ENCODE results near the gene DHX36.

The DHX36 gene

DNA sequence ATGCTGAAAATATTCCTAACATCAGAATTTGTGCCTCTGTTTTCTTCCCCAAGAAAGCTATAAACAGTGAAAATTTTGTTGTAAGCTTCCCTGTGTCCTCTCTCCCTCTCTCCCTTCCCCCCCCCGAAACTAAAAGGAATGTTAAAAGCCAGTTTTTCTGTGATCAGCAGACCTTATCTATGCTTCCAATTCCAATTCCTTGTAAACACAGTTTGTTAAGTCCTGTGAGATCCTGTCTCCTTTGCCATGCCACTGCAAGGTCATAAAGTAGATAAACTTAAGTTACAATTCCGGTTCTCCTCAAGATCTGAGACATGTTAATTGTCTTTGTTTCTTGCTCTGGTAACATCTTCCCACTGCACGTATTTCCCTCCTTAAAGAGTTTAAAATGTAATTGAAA is 42.9 kb upstream of the DHX36 start:
- ChIA-PET CTCF (no interaction called here), POLR2A (interaction anchor here (0.6 kb wide), 1 partner anchor 66 kb away, joined by 3 read pairs; no protein-coding TSS in a partner anchor)
- Histone ChIP-seq H3K9me3 (ENCODE audit: control insufficient read depth, insufficient read depth, low read depth, low read length) (no peaks in the 10 kb centered on the region), H3K36me3 (ENCODE audit: control insufficient read depth in 2 of 2, insufficient read depth in 1 of 2, low read length in 2 of 2) (no peaks in the 10 kb centered on the region), H3K4me1 (ENCODE audit: control insufficient read depth, insufficient read depth, low read length) (no peaks in the 10 kb centered on the region), H3K4me3 (ENCODE audit: low read depth, low read length) (no peak overlapping the region), H3K27ac (ENCODE audit: extremely low read depth, low read depth, low read length) (no peak overlapping the region)
- TF ChIP-seq ZNF366 (tag by site-specific recombination; conservative IDR thresholded peaks at IDR 0.05) (no peak), ZNF610 (tag by site-specific recombination; IDR thresholded peaks at IDR 0.05; ENCODE audit: borderline replicate concordance) (no peak), HOXD13 (CRISPR knock-in tag; IDR thresholded peaks at IDR 0.05; ENCODE audit: borderline replicate concordance) (no peak), ZNF658 (tag by site-specific recombination; IDR thresholded peaks at IDR 0.05) (no peak), MZF1 (tag by site-specific recombination; IDR thresholded peaks at IDR 0.05; ENCODE audit: borderline replicate concordance) (no peak), ZNF223 (tag by site-specific recombination; IDR thresholded peaks at IDR 0.05) (no peak), ZNF391 (tag by site-specific recombination; IDR thresholded peaks at IDR 0.05; ENCODE audit: borderline replicate concordance, low read depth) (no peak), ZNF394 (tag by site-specific recombination; IDR thresholded peaks at IDR 0.05; ENCODE audit: borderline replicate concordance) (no peak), KLF10 (tag by site-specific recombination; IDR thresholded peaks at IDR 0.05) (no peak), SCRT2 (tag by site-specific recombination; IDR thresholded peaks at IDR 0.05) (no peak), HOXC10 (CRISPR knock-in tag; IDR thresholded peaks at IDR 0.05) (no peak)
- TF ChIP-seq, protein P1, sequence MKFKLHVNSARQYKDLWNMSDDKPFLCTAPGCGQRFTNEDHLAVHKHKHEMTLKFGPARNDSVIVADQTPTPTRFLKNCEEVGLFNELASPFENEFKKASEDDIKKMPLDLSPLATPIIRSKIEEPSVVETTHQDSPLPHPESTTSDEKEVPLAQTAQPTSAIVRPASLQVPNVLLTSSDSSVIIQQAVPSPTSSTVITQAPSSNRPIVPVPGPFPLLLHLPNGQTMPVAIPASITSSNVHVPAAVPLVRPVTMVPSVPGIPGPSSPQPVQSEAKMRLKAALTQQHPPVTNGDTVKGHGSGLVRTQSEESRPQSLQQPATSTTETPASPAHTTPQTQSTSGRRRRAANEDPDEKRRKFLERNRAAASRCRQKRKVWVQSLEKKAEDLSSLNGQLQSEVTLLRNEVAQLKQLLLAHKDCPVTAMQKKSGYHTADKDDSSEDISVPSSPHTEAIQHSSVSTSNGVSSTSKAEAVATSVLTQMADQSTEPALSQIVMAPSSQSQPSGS (tag by site-specific recombination; IDR thresholded peaks at IDR 0.05; ENCODE audit: low read depth): no peak

DNA sequence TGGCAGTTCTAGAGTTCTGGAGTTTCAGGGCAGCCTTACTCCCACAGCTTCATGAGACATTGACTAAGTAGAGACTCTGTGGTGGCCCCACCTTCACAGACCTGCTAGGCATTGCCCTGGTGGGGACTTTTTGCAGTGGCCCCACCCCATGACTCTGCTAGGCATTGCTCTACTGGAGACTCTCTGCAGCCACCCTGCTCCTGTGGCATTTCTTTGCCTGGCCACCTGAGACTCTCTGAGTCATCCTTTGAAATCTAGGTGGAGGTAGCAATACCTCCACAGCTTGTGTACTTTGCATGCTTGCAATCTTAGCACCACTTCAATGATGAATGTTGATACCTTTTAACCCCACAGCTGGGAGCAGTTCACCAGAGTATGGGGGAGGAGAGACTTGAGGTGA is 40.6 kb upstream of the DHX36 start:
- H3K27ac ChIP-seq (ENCODE audit: extremely low read depth, low read depth, low read length): no peak overlapping the region
- no peaks in the 10 kb centered on the region for H3K9me3 ChIP-seq (ENCODE audit: control insufficient read depth, insufficient read depth, low read depth, low read length)
- ChIA-PET CTCF (no interaction called here), POLR2A (no interaction called here)
- H3K36me3 ChIP-seq (ENCODE audit: control insufficient read depth in 2 of 2, insufficient read depth in 1 of 2, low read length in 2 of 2): no peaks in the 10 kb centered on the region
- TF ChIP-seq SCRT2 (tag by site-specific recombination; IDR thresholded peaks at IDR 0.05): no peak
- TF ChIP-seq KLF8 (tag by site-specific recombination; IDR thresholded peaks at IDR 0.05): no peak
- TF ChIP-seq GLI2 (tag by site-specific recombination; IDR thresholded peaks at IDR 0.05; ENCODE audit: borderline replicate concordance, low read depth): no peak
- no peak for TF ChIP-seq ZNF596 (tag by site-specific recombination; IDR thresholded peaks at IDR 0.05)
- TF ChIP-seq, protein P2, sequence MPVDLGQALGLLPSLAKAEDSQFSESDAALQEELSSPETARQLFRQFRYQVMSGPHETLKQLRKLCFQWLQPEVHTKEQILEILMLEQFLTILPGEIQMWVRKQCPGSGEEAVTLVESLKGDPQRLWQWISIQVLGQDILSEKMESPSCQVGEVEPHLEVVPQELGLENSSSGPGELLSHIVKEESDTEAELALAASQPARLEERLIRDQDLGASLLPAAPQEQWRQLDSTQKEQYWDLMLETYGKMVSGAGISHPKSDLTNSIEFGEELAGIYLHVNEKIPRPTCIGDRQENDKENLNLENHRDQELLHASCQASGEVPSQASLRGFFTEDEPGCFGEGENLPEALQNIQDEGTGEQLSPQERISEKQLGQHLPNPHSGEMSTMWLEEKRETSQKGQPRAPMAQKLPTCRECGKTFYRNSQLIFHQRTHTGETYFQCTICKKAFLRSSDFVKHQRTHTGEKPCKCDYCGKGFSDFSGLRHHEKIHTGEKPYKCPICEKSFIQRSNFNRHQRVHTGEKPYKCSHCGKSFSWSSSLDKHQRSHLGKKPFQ (tag by site-specific recombination; IDR thresholded peaks at IDR 0.05): no peak
- TF ChIP-seq, protein P3, sequence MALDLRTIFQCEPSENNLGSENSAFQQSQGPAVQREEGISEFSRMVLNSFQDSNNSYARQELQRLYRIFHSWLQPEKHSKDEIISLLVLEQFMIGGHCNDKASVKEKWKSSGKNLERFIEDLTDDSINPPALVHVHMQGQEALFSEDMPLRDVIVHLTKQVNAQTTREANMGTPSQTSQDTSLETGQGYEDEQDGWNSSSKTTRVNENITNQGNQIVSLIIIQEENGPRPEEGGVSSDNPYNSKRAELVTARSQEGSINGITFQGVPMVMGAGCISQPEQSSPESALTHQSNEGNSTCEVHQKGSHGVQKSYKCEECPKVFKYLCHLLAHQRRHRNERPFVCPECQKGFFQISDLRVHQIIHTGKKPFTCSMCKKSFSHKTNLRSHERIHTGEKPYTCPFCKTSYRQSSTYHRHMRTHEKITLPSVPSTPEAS (tag by site-specific recombination; IDR thresholded peaks at IDR 0.05): no peak
- TF ChIP-seq ZNF19 (tag by site-specific recombination; IDR thresholded peaks at IDR 0.05; ENCODE audit: low read depth): no peak
- TF ChIP-seq ZNF777 (tag by site-specific recombination; IDR thresholded peaks at IDR 0.05; ENCODE audit: borderline replicate concordance): no peak
- TF ChIP-seq ZNF146 (tag by site-specific recombination; IDR thresholded peaks at IDR 0.05): no peak
- TF ChIP-seq ZNF837 (tag by site-specific recombination; IDR thresholded peaks at IDR 0.05): no peak
- TF ChIP-seq MEIS1 (CRISPR knock-in tag; IDR thresholded peaks at IDR 0.05; ENCODE audit: borderline replicate concordance): no peak
- no peak for TF ChIP-seq ZNF707 (tag by site-specific recombination; IDR thresholded peaks at IDR 0.05)
- TF ChIP-seq ZNF423 (tag by site-specific recombination; IDR thresholded peaks at IDR 0.05): no peak
- TF ChIP-seq ZNF266 (tag by site-specific recombination; IDR thresholded peaks at IDR 0.05; ENCODE audit: low read depth): no peak
- TF ChIP-seq, protein P4, sequence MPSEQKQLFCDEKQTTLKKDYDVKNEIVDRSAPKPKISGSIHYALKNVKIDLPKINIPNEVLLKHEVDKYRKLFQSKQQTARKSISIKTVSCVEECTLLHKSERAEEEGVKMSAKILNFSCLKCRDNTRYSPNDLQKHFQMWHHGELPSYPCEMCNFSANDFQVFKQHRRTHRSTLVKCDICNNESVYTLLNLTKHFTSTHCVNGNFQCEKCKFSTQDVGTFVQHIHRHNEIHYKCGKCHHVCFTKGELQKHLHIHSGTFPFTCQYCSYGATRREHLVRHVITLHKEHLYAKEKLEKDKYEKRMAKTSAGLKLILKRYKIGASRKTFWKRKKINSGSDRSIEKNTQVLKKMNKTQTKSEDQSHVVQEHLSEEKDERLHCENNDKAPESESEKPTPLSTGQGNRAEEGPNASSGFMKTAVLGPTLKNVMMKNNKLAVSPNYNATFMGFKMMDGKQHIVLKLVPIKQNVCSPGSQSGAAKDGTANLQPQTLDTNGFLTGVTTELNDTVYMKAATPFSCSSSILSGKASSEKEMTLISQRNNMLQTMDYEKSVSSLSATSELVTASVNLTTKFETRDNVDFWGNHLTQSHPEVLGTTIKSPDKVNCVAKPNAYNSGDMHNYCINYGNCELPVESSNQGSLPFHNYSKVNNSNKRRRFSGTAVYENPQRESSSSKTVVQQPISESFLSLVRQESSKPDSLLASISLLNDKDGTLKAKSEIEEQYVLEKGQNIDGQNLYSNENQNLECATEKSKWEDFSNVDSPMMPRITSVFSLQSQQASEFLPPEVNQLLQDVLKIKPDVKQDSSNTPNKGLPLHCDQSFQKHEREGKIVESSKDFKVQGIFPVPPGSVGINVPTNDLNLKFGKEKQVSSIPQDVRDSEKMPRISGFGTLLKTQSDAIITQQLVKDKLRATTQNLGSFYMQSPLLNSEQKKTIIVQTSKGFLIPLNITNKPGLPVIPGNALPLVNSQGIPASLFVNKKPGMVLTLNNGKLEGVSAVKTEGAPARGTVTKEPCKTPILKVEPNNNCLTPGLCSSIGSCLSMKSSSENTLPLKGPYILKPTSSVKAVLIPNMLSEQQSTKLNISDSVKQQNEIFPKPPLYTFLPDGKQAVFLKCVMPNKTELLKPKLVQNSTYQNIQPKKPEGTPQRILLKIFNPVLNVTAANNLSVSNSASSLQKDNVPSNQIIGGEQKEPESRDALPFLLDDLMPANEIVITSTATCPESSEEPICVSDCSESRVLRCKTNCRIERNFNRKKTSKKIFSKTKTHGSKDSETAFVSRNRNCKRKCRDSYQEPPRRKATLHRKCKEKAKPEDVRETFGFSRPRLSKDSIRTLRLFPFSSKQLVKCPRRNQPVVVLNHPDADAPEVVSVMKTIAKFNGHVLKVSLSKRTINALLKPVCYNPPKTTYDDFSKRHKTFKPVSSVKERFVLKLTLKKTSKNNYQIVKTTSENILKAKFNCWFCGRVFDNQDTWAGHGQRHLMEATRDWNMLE (tag by site-specific recombination; conservative IDR thresholded peaks at IDR 0.05; ENCODE audit: low read depth): no peak
- no peak for TF ChIP-seq ZNF394 (tag by site-specific recombination; IDR thresholded peaks at IDR 0.05; ENCODE audit: borderline replicate concordance)
- no peak for TF ChIP-seq SCRT1 (tag by site-specific recombination; IDR thresholded peaks at IDR 0.05; ENCODE audit: borderline replicate concordance)
- no peaks in the 10 kb centered on the region for H3K4me1 ChIP-seq (ENCODE audit: control insufficient read depth, insufficient read depth, low read length)
- H3K4me3 ChIP-seq (ENCODE audit: low read depth, low read length): no peak overlapping the region

Measured in HEK293 (cell line).